ENCODE data around the gene SLC7A7. TPM values are rescaled to one million over a fixed set of nuclear protein-coding genes. Genes with fewer than 3 reads are reported as not detected.
"Not testable (repeated sequence)": the region's sequence is repeated elsewhere in the genome, so short reads cannot be mapped to it uniquely, and the experiment has no call there.

The SLC7A7 gene
- total RNA-seq, 4 donors from 2014 or later: 1.00 to 67.0 (median 33.6) TPM

DNA sequence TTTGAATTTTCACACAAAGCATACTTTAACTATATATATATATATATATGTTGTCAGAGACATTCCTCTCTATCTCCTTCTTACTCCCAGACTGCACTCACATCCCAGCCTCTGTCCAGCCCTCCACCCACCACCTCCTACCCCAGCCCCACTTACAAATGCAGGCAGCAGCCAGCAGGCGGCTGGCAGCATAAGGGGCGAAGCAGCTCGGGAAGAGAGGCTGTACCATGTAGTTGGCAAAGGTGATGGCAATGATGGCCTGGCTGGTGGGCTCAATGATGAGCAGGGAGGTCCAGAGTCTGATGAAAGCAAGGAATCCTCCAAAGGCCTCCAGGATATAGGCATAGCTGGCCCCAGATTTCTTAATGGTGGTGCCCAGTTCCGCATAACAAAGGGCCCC lies 2.5 kb downstream of the SLC7A7 start:
- TF ChIP-seq CTCF (IDR thresholded peaks at IDR 0.05) (no peak), POLR2AphosphoS5 (IDR thresholded peaks at IDR 0.05) (no peak), EP300 (IDR thresholded peaks at IDR 0.05; ENCODE audit: low read depth) (no peak), POLR2A (IDR thresholded peaks at IDR 0.05) (no peak)
- no peak overlapping the region for H3K27ac ChIP-seq
- peaks cover 0 to 22% (median 8%) of the 10 kb centered on the region in 4 donors for H3K4me1 ChIP-seq
- intact Hi-C loops (cut with DNase I; ENCODE audit: low total_unique reads) (no loop called here), in situ Hi-C loops (cut with MboI; ENCODE audit: low pct_ligation_motif_present in 1 of 4, low pct_unique_long_range_greater_than_20kb in 1 of 4, low sequenced_read_pairs in 3 of 4) (no loop called here)
- no peak overlapping the region for H3K4me3 ChIP-seq
- no peaks in the 10 kb centered on the region for H3K27me3 ChIP-seq
- 76% methylated on average over 4 of the region's 4 CpGs; no CpG with 5 or more reads in 1 of the 2 donors for WGBS, 2 donors (ENCODE audit: low coverage in 1 of 2)
- no peak for DNase-seq
- no peaks in the 10 kb centered on the region for H3K9me3 ChIP-seq
- no peaks in the 10 kb centered on the region for H3K36me3 ChIP-seq

- Histone ChIP-seq H3K27ac (peak overlapping the region in 1 of 4 donors; percentile 23), H3K36me3 (no peaks in the 10 kb centered on the region), H3K9me3 (no peaks in the 10 kb centered on the region), H3K4me3 (no peak overlapping the region), H3K4me1 (peaks cover 0 to 24% (median 8%) of the 10 kb centered on the region in 4 donors), H3K27me3 (no peaks in the 10 kb centered on the region)
- in situ Hi-C loops (cut with MboI; ENCODE audit: low pct_ligation_motif_present in 1 of 4, low pct_unique_long_range_greater_than_20kb in 1 of 4, low sequenced_read_pairs in 3 of 4) (no loop called here), intact Hi-C loops (cut with DNase I; ENCODE audit: low total_unique reads) (no loop called here)
- TF ChIP-seq POLR2A (IDR thresholded peaks at IDR 0.05) (no peak), EP300 (IDR thresholded peaks at IDR 0.05; ENCODE audit: low read depth) (no peak), CTCF (IDR thresholded peaks at IDR 0.05) (no peak)
- WGBS, 2 donors (ENCODE audit: low coverage in 1 of 2): 42 to 50% methylated on average over 2 of the region's 2 CpGs
- DNase-seq: no peak
Observed at GRCh38 chr14:22811722-22812121, 3.5 kb downstream of the SLC7A7 start.

DNA sequence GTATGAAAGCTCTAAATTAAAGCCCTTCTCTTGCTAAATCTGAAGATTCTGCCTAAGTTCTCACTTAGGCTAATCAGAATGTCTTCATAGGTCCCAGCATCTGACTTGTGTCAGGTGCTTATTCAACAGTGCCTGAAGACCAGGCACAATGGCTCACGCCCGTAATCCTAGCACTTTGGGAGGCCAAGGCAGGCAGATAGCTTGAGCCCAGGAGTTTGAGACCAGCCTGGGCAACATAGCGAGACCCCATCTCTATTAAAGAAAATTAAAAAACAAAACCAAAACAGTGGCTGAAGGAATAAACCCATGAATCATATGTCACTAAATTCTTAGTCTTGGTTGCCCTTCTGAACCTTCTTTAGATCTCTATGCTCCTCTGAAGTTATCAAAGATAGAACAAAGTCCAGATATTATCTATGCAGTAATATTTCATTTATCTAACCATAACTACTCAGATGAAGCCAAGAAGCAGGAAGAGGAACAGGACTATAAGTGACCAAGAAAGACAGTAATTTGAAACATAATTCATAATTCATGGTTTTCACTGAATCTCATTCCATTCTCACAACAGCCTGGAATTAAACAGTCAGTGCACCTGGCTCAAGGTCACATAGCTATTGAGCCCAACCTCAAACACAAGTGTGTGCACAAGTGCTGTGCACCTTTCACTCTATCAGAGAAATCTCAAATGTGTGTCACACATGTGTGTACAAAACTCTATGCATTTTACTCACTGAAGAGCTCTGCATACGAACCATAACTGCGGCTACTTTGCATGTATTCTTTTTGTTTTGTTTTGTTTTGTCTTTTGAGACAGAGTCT lies 6.6 kb downstream of the SLC7A7 start:
- no peak overlapping the region for H3K27ac ChIP-seq
- H3K27me3 ChIP-seq: no peaks in the 10 kb centered on the region
- in situ Hi-C loops (cut with MboI; ENCODE audit: low pct_ligation_motif_present in 1 of 4, low pct_unique_long_range_greater_than_20kb in 1 of 4, low sequenced_read_pairs in 3 of 4) (no loop called here), intact Hi-C loops (cut with DNase I; ENCODE audit: low total_unique reads) (no loop called here)
- 76 to 88% methylated on average over 5 of the region's 5 CpGs for WGBS, 2 donors (ENCODE audit: low coverage in 1 of 2)
- H3K36me3 ChIP-seq: no peaks in the 10 kb centered on the region
- peaks cover 0 to 8% (median 0%) of the 10 kb centered on the region in 4 donors for H3K4me1 ChIP-seq
- no peak overlapping the region for H3K4me3 ChIP-seq
- DNase-seq: no peak
- no peak for TF ChIP-seq POLR2AphosphoS5 (IDR thresholded peaks at IDR 0.05)
- no peaks in the 10 kb centered on the region for H3K9me3 ChIP-seq

DNA sequence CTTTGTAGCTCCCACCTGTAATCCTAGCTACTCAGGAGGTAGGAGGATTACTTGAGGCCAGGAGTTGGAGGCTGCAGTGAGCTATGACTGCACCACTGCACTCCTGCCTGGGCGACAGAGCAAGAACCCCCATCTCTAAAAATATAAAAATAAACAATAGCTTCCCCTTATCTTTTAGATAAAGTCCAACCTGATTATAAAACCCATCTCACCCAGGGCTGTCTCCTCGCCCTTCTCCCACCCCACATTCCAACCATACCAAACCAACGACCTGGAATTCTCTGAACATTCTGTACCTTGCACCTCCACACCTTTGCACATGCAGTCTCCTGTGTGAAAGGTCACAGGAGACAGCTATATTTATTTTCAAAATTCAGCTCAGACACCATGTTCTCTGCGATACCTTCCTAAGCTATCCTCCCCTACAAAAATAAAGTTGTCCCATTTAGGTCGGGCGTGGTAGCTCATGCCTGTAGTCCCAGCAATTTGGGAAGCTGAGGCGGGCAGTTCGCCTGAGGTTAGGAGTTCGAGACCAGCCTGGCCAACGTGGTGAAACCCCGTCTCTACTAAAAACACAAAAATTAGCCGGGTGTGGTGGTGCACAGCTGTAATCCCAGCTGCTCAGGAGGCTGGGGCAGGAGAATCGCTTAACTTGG lies 7.7 kb downstream of the SLC7A7 start:
- Histone ChIP-seq H3K36me3 (no peaks in the 10 kb centered on the region), H3K4me1 (peaks cover 0 to 8% (median 0%) of the 10 kb centered on the region in 4 donors), H3K4me3 (no peak overlapping the region), H3K27ac (no peak overlapping the region), H3K27me3 (no peaks in the 10 kb centered on the region), H3K9me3 (no peaks in the 10 kb centered on the region)
- TF ChIP-seq POLR2A (IDR thresholded peaks at IDR 0.05): no peak
- no peak for TF ChIP-seq EP300 (IDR thresholded peaks at IDR 0.05; ENCODE audit: low read depth)
- no peak for TF ChIP-seq CTCF (IDR thresholded peaks at IDR 0.05)
- no peak for TF ChIP-seq POLR2AphosphoS5 (IDR thresholded peaks at IDR 0.05)
- 61 to 76% methylated on average over 11 to 13 of the region's 13 CpGs for WGBS, 2 donors (ENCODE audit: low coverage in 1 of 2)
- intact Hi-C loops (cut with DNase I; ENCODE audit: low total_unique reads) (no loop called here), in situ Hi-C loops (cut with MboI; ENCODE audit: low pct_ligation_motif_present in 1 of 4, low pct_unique_long_range_greater_than_20kb in 1 of 4, low sequenced_read_pairs in 3 of 4) (no loop called here)
- DNase-seq: no peak

- H3K9me3 ChIP-seq; H3K27ac ChIP-seq; H3K4me1 ChIP-seq; DNase-seq; in situ Hi-C loops (cut with MboI; ENCODE audit: low pct_ligation_motif_present in 1 of 4, low pct_unique_long_range_greater_than_20kb in 1 of 4, low sequenced_read_pairs in 3 of 4); H3K27me3 ChIP-seq; intact Hi-C loops (cut with DNase I; ENCODE audit: low total_unique reads); H3K36me3 ChIP-seq; H3K4me3 ChIP-seq: not testable (repeated sequence)
- 88 to 95% methylated on average over 4 of the region's 4 CpGs for WGBS, 2 donors (ENCODE audit: low coverage in 1 of 2)
Observed at GRCh38 chr14:22805235-22805634, 10.0 kb downstream of the SLC7A7 start.
